ENCODE results near the gene PCED1B.

The PCED1B gene

GRCh38 chr12:47080725-47081502 is 1.5 kb downstream of the PCED1B start:
- no peak for TF ChIP-seq CTCF (IDR thresholded peaks at IDR 0.05)
- H3K27ac ChIP-seq: peak overlapping the region; percentile 98 to 99
- H3K4me3 ChIP-seq: peak overlapping the region; percentile 89

GRCh38 chr12:47082283-47082682 is 2.9 kb downstream of the PCED1B start:
- TF ChIP-seq CTCF (IDR thresholded peaks at IDR 0.05): no peak
- Histone ChIP-seq H3K4me3 (no peak overlapping the region), H3K27ac (peak overlapping the region; percentile 98 to 99)
- no peak for DNase-seq (ENCODE audit: low spot score)

More at GRCh38 chr12:47080725-47081502, 1.5 kb downstream of the PCED1B start:
- no peak for DNase-seq (ENCODE audit: low spot score)

- Histone ChIP-seq H3K27ac (peak overlapping the region; percentile 98 to 99), H3K4me3 (no peak overlapping the region)
- DNase-seq (ENCODE audit: low spot score): no peak
- TF ChIP-seq CTCF (IDR thresholded peaks at IDR 0.05): no peak
These were observed 3.6 kb downstream of the PCED1B start for GRCh38 chr12:47082796-47083621.

- DNase-seq (ENCODE audit: low spot score): no peak
- no peak for TF ChIP-seq CTCF (IDR thresholded peaks at IDR 0.05)
- Histone ChIP-seq H3K4me3 (no peak overlapping the region), H3K27ac (peak overlapping the region in 1 of 2 donors; percentile 98)
These were observed 4.8 kb downstream of the PCED1B start for GRCh38 chr12:47084172-47084571.

- Histone ChIP-seq H3K27ac (peak overlapping the region; percentile 13 to 68), H3K4me3 (no peak overlapping the region)
- no peak for TF ChIP-seq CTCF (IDR thresholded peaks at IDR 0.05)
- DNase-seq (ENCODE audit: low spot score): no peak
These were observed 6.4 kb downstream of the PCED1B start for GRCh38 chr12:47085815-47086252.

GRCh38 chr12:47087088-47087688 is 7.8 kb downstream of the PCED1B start:
- no peak for DNase-seq (ENCODE audit: low spot score)
- no peak for TF ChIP-seq CTCF (IDR thresholded peaks at IDR 0.05)
- Histone ChIP-seq H3K27ac (peak overlapping the region; percentile 0 to 78), H3K4me3 (no peak overlapping the region)

Measured in coronary artery (tissue), 2 donors.